ENCODE measurements around the gene PIR.

Gene PIR

GRCh38 chrX:15469613-15470012 is 23.5 kb downstream of the PIR start:
- H3K4me3 ChIP-seq (ENCODE audit: low read depth, low read length): no peak overlapping the region
- no peaks in the 10 kb centered on the region for H3K36me3 ChIP-seq
- H3K27me3 ChIP-seq: no peaks in the 10 kb centered on the region
- TF ChIP-seq, protein P1, sequence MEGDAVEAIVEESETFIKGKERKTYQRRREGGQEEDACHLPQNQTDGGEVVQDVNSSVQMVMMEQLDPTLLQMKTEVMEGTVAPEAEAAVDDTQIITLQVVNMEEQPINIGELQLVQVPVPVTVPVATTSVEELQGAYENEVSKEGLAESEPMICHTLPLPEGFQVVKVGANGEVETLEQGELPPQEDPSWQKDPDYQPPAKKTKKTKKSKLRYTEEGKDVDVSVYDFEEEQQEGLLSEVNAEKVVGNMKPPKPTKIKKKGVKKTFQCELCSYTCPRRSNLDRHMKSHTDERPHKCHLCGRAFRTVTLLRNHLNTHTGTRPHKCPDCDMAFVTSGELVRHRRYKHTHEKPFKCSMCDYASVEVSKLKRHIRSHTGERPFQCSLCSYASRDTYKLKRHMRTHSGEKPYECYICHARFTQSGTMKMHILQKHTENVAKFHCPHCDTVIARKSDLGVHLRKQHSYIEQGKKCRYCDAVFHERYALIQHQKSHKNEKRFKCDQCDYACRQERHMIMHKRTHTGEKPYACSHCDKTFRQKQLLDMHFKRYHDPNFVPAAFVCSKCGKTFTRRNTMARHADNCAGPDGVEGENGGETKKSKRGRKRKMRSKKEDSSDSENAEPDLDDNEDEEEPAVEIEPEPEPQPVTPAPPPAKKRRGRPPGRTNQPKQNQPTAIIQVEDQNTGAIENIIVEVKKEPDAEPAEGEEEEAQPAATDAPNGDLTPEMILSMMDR (IDR thresholded peaks at IDR 0.05; ENCODE audit: low read depth, low read length): no peak
- peaks cover 13% of the 10 kb centered on the region for H3K4me1 ChIP-seq
- no peak for DNase-seq
- no peaks in the 10 kb centered on the region for H3K9me3 ChIP-seq

GRCh38 chrX:15468036-15468435 is 25.1 kb downstream of the PIR start:
- Histone ChIP-seq H3K9me3 (no peaks in the 10 kb centered on the region), H3K4me1 (peaks cover 13% of the 10 kb centered on the region), H3K27me3 (no peaks in the 10 kb centered on the region), H3K4me3 (ENCODE audit: low read depth, low read length) (no peak overlapping the region), H3K36me3 (no peaks in the 10 kb centered on the region)
- peak; percentile 61 for DNase-seq
- TF ChIP-seq, protein P1 (IDR thresholded peaks at IDR 0.05; ENCODE audit: low read depth, low read length): peak; percentile 53

GRCh38 chrX:15465896-15466651 is 27.1 kb downstream of the PIR start:
- Histone ChIP-seq H3K4me3 (ENCODE audit: low read depth, low read length) (no peak overlapping the region), H3K27me3 (no peaks in the 10 kb centered on the region), H3K9me3 (no peaks in the 10 kb centered on the region), H3K36me3 (no peaks in the 10 kb centered on the region), H3K4me1 (peaks cover 13% of the 10 kb centered on the region)
- TF ChIP-seq, protein P1 (IDR thresholded peaks at IDR 0.05; ENCODE audit: low read depth, low read length): peak; percentile 31; the same call in 1 of the 2 replicates
- DNase-seq: no peak

DNA sequence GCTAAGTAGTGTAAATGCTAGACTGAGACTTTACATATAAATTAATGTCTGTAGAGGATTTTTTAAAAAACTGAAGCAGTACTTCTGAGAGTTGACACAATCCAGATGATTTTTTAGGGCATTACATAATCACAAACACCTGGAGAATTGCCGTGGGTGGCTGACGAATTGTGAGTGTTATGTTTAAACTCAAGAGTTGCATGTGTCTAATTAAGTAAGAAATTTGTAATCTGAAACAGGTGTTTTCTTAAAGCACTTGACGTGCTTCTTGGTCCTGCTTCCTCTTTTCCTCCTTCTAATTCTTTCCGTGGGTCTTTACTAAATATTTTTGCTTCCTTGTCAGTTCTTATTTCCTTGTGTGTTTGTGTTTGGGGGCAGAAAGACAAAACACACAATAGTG is 27.8 kb downstream of the PIR start:
- H3K4me3 ChIP-seq (ENCODE audit: low read depth, low read length): no peak overlapping the region
- DNase-seq: no peak
- H3K9me3 ChIP-seq: no peaks in the 10 kb centered on the region
- TF ChIP-seq, protein P1 (IDR thresholded peaks at IDR 0.05; ENCODE audit: low read depth, low read length): no peak
- H3K36me3 ChIP-seq: no peaks in the 10 kb centered on the region
- no peaks in the 10 kb centered on the region for H3K27me3 ChIP-seq
- H3K4me1 ChIP-seq: peaks cover 13% of the 10 kb centered on the region

GRCh38 chrX:15464704-15465103 is 28.4 kb downstream of the PIR start:
- no peaks in the 10 kb centered on the region for H3K9me3 ChIP-seq
- TF ChIP-seq, protein P1 (IDR thresholded peaks at IDR 0.05; ENCODE audit: low read depth, low read length): no peak
- no peaks in the 10 kb centered on the region for H3K27me3 ChIP-seq
- no peak overlapping the region for H3K4me3 ChIP-seq (ENCODE audit: low read depth, low read length)
- H3K36me3 ChIP-seq: no peaks in the 10 kb centered on the region
- DNase-seq: no peak
- H3K4me1 ChIP-seq: peaks cover 13% of the 10 kb centered on the region

DNA sequence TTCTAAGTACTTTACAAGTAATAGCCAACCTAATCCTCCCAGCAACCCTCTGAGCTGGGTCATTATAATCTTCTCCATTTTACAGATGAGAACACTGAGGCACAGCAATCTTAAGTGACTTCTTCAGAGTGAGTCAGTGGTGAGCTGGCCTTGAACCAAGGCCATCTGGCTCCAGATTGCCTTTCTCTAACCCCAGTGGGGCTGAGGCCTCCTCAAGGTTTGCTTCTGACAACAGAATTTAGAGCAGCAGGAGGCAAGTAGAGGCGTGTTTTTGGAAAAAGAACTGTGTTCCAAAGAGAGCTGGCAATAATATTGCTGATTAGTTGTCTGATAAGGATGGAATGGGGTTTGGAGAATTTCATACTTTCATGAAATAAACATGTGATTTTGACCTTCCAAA is 41.2 kb downstream of the PIR start:
- Histone ChIP-seq H3K4me1 (no peaks in the 10 kb centered on the region), H3K9me3 (no peaks in the 10 kb centered on the region), H3K27me3 (no peaks in the 10 kb centered on the region), H3K4me3 (ENCODE audit: low read depth, low read length) (no peak overlapping the region), H3K36me3 (no peaks in the 10 kb centered on the region; the same call in 1 of the 2 replicates)
- DNase-seq: no peak
- TF ChIP-seq, protein P1 (IDR thresholded peaks at IDR 0.05; ENCODE audit: low read depth, low read length): no peak

All from BE2C (cell line).